NCI-H2107 (cell line): ENCODE data around the gene CCER1.

Experiments used
- DNase-seq: peaks from one replicate; lab custom pipeline; 2025; lab: John Stamatoyannopoulos, UW

CCER1 gene

GRCh38 chr12:90965204-90965603, 10.2 kb upstream of the CCER1 start:
- no peak for DNase-seq

DNA sequence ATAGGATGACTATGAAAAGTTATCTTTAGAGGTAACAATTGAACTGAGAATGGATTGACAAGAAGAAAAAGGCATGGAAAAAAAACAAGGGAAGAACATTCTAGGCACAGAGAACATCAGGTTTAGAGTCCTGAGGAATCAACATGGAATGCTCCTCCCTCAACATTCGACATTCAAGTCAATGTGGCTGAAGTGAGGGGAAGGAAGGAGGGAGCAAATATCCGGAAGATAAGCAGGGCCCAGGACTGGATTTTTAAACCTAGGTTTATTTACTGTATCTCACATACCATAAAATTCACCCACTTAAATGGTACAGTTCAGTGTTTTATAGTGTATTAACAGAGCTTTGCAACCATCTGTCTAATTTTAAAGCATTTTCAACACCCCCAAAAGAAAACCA, 9.6 kb upstream of the CCER1 start:
- DNase-seq, result no peak

DNA sequence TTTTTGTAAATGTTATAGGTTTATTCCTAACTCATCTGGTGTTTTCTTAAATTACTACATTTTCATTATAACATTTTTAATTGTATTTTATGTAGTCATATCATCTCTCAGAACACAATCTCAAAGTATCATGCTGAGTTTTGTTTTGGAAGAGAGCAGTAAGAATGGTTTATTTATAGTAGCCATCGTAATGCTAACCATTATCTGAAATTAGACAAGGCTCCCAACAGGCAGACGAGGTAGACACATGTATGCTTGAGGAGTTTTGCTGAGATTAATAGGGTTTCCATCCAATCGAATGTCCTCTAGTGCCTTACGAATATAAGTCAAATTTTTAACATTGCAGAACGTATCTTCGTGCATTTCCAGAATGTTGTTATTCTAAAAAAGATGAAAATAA, 9.0 kb upstream of the CCER1 start:
- DNase-seq, result no peak

GRCh38 chr12:90961154-90961553, 6.2 kb upstream of the CCER1 start:
- no peak for DNase-seq

GRCh38 chr12:90959538-90960139, 4.7 kb upstream of the CCER1 start:
- DNase-seq, result peak; percentile 11

- no peak for DNase-seq
Observed at GRCh38 chr12:90959032-90959431, 4.1 kb upstream of the CCER1 start.

GRCh38 chr12:90958347-90958746, 3.4 kb upstream of the CCER1 start:
- DNase-seq, result no peak

DNA sequence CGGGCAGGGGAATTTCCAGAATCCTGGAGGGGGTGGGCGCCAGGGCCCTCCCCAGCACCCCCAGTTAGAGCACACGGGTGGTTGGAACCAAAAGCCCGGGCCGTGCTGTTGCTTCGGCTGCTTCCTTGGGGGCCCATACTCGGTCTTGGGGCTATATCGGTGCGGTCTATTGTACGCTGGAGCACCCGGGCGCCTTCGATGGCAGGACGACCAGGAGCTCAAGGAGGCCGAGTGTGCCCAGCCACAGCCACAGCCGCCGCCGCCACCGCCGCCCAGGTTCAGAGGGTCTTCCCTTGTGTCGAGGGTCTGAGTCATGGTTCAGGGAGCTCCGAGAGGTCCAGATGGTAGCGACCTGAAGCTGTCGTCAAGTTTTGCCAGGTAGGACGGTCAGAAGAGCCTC, 548 bp downstream of the CCER1 start:
- no peak for DNase-seq

DNA sequence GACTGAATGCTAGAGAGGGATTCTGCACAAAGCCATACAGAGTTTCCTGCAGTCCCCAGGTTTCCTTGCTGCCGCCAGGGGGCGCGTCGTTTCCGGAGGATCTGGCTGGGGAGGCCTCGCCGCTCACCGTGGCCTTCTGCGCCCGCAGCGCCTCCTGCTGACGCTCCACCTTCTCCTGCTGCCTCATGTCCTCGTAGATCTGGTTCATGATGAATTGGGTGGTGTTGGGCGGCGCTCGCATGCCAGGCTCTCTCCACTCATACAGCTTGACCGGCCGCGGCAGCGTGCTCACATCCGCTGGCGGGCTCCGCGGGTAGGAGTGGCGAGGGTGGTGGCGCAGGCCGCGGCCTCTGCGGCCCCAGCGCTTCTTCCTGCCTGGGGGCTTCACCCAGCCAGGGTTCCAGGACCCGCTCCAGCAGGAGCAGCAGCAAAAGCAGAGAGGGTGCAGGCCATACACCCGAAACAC, 987 bp downstream of the CCER1 start:
- no peak for DNase-seq

- no peak for DNase-seq
Observed at GRCh38 chr12:90951432-90952105, 3.4 kb downstream of the CCER1 start.

- no peak for DNase-seq
Observed at GRCh38 chr12:90947869-90948268, 7.1 kb downstream of the CCER1 start.

DNA sequence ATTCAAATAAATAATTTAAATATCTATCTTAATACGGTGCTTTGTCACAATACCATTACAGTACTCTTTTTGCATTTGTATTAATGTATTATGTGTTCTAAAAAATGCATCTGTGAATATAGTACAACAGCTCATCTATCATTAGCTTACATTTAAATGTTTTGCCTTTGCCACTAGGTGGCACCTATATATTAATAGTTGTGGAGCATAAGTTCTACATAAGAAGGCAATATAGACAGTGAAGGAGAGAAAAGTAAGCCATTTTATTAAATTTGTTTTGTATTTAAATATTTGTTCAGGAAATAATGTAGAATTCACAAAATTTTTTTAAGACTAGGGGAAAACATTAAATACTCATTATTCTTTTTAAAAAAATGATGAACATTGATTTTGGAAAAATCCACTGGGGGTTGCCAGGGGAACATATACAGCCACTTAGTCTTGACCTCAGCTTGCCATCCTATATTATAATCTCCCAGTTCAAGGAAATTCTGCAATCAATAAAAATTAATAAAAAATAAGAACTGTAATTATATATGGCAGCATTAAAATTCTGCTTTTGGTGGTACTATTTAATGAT, 9.8 kb downstream of the CCER1 start:
- DNase-seq, result no peak

DNA sequence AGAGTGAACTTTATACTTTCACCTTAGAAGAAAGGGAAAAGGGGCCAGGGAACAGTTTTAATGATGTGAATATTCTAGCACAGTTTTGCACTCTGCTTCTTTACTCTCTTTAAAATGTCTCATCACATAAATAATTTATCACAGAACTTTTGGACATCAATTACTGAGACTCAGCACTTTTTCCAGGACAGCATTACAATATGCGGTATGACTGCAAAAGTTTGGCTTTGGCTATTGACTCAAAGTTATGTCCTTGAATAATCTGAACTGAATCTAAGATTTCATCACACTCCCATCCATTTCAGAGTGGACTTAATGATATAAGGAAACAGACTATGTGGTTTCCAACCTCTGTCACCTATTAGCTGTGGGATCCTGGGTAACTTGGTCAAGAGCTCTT, 11.7 kb downstream of the CCER1 start:
- no peak for DNase-seq

DNA sequence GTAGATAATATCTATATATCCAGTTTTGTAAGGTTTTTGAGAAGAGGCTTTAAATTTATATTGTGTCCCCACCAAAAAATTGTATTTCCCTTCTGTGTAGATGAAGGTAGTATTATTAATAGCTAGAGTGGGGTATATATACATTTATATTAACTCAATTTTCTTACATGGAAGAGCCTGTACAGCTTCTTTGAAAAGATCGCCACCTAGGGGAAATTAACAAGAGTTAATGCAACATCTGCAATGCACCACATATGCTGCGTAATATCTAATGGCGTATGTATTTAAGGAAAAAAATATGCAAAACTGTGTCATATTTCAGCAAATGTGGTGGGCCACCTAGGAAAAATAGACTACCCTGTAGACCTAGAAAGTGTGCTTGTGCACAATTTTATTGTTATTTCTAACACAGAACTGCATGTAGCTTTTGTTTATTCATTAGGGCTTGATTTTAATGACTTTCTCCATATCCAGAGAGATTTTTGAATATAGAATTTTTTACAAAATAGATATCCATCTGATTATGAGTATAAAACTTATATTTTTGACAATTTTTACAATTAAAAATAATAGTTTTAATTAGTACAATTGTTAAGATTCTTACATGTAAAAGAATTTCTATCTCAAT, 14.0 kb downstream of the CCER1 start:
- DNase-seq, result no peak

- no peak for DNase-seq
Observed at GRCh38 chr12:90939382-90939781, 15.6 kb downstream of the CCER1 start.

GRCh38 chr12:90938451-90938850, 16.5 kb downstream of the CCER1 start:
- no peak for DNase-seq

- no peak for DNase-seq
Observed at GRCh38 chr12:90937651-90938050, 17.3 kb downstream of the CCER1 start.

GRCh38 chr12:90936230-90937005, 18.6 kb downstream of the CCER1 start:
- DNase-seq, result no peak

DNA sequence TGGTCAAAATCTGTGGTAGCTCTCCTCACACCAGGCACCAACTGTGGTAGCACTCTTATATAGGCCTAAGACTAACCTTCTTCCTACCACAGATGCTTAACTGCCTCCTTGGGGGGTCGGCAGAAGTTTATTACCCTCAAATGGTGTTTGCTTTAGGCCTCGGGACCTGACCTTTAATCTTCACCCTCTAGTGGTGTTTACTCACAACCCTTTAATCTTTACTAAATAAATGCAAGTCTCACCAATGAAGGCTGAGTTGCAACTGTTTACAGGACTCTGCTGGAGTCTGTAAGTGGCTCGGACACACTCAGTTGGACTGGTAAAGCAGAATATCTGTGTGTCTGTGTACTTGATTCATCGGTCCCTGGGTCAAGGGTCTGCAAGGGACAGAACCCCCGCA, 29.4 kb downstream of the CCER1 start:
- DNase-seq, result no peak

DNA sequence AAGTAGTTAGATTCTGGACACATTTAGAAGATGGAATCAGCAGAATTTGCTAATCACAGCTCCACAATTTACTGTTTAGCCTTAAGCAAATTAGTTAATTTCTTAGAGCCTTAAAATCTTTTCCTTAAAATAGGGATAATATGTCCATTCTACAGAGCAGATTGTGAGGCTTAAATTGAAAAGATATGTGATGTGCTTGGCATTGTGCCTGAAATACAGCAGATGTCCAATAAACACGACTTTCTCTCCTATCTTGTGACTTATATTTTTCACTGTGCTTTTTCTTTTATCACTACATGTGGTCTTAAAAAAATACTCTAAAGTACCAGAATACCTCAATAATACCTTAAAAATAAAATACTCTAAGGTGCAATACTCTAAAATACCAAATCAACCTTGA, 30.6 kb downstream of the CCER1 start:
- no peak for DNase-seq

GRCh38 chr12:90922145-90922627, 32.8 kb downstream of the CCER1 start:
- DNase-seq, result no peak

DNA sequence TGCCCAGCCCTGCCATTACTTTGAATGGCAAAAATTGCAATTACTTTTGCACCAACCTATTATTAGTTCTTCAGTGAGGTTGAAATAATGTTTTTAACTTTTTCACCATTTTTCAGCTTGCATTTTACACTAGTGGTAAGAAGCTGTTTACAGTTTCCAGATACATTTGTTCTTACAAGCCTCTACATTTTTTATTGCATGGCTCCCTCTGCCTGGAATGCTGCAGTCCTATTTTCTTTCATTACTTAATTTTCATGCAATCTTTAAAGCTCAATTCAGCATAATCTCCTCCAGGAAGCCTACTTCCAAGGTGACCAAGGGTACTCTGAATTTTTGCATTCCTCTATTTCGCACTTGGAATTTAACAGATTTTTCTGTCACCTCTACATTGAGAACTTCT, 33.4 kb downstream of the CCER1 start:
- no peak for DNase-seq
